Measurements from ENCODE around the gene NLGN1.

Gene NLGN1

GRCh38 chr3:174232658-174233429 lies 835.3 kb downstream of the NLGN1 start:
- H3K36me3 ChIP-seq = no peaks in the 10 kb centered on the region
- no peak for TF ChIP-seq Cebpa-rat (IDR thresholded peaks at IDR 0.05)

GRCh38 chr3:174233511-174233910 lies 836.0 kb downstream of the NLGN1 start:
- Histone ChIP-seq H4K20me1 (no peaks in the 10 kb centered on the region), H3K4me2 (no peak overlapping the region), H3K27me3 (no peaks in the 10 kb centered on the region), H3K27ac (no peak overlapping the region), H3K9ac (no peak overlapping the region), H3K9me3 (no peaks in the 10 kb centered on the region), H3K4me1 (no peaks in the 10 kb centered on the region), H3K4me3 (no peak overlapping the region), H3K36me3 (no peaks in the 10 kb centered on the region)
- no peak for TF ChIP-seq Cebpa-rat (IDR thresholded peaks at IDR 0.05)

More at GRCh38 chr3:174232658-174233429, 835.3 kb downstream of the NLGN1 start:
- Histone ChIP-seq H3K4me3 (no peak overlapping the region), H3K27ac (no peak overlapping the region), H3K9ac (no peak overlapping the region), H4K20me1 (no peaks in the 10 kb centered on the region), H3K4me1 (no peaks in the 10 kb centered on the region), H3K4me2 (no peak overlapping the region), H3K9me3 (no peaks in the 10 kb centered on the region), H3K27me3 (no peaks in the 10 kb centered on the region)

GRCh38 chr3:174242311-174243041 lies 844.9 kb downstream of the NLGN1 start:
- H3K27ac ChIP-seq = no peak overlapping the region
- H3K4me2 ChIP-seq = no peak overlapping the region
- H3K9ac ChIP-seq = no peak overlapping the region
- no peaks in the 10 kb centered on the region for H4K20me1 ChIP-seq
- no peak for TF ChIP-seq Cebpa-rat (IDR thresholded peaks at IDR 0.05)
- no peaks in the 10 kb centered on the region for H3K9me3 ChIP-seq
- no peak overlapping the region for H3K4me3 ChIP-seq
- no peaks in the 10 kb centered on the region for H3K36me3 ChIP-seq
- no peaks in the 10 kb centered on the region for H3K27me3 ChIP-seq
- H3K4me1 ChIP-seq = no peaks in the 10 kb centered on the region

- TF ChIP-seq Cebpa-rat (IDR thresholded peaks at IDR 0.05) = no peak
- Histone ChIP-seq H3K27me3 (no peaks in the 10 kb centered on the region), H3K9ac (no peak overlapping the region), H3K27ac (no peak overlapping the region), H3K36me3 (no peaks in the 10 kb centered on the region), H4K20me1 (no peaks in the 10 kb centered on the region), H3K4me1 (no peaks in the 10 kb centered on the region), H3K9me3 (no peaks in the 10 kb centered on the region), H3K4me2 (no peak overlapping the region), H3K4me3 (no peak overlapping the region)
These were observed 845.6 kb downstream of the NLGN1 start for GRCh38 chr3:174243171-174243570.

GRCh38 chr3:174247687-174248152 lies 850.2 kb downstream of the NLGN1 start:
- H3K9ac ChIP-seq = no peak overlapping the region
- H3K4me1 ChIP-seq = no peaks in the 10 kb centered on the region
- no peaks in the 10 kb centered on the region for H3K9me3 ChIP-seq
- H4K20me1 ChIP-seq = no peaks in the 10 kb centered on the region
- no peaks in the 10 kb centered on the region for H3K27me3 ChIP-seq
- H3K4me3 ChIP-seq = no peak overlapping the region
- no peak for TF ChIP-seq Cebpa-rat (IDR thresholded peaks at IDR 0.05)
- no peak overlapping the region for H3K27ac ChIP-seq
- H3K4me2 ChIP-seq = no peak overlapping the region
- H3K36me3 ChIP-seq = no peaks in the 10 kb centered on the region

- TF ChIP-seq Cebpa-rat (IDR thresholded peaks at IDR 0.05) = no peak
- H3K27me3 ChIP-seq = no peaks in the 10 kb centered on the region
- H3K4me1 ChIP-seq = no peaks in the 10 kb centered on the region
- no peaks in the 10 kb centered on the region for H4K20me1 ChIP-seq
- no peaks in the 10 kb centered on the region for H3K9me3 ChIP-seq
- no peak overlapping the region for H3K9ac ChIP-seq
- no peaks in the 10 kb centered on the region for H3K36me3 ChIP-seq
- H3K27ac ChIP-seq = no peak overlapping the region
- H3K4me3 ChIP-seq = no peak overlapping the region
- H3K4me2 ChIP-seq = no peak overlapping the region
These were observed 854.1 kb downstream of the NLGN1 start for GRCh38 chr3:174251681-174252080.

GRCh38 chr3:174253196-174253823 lies 855.8 kb downstream of the NLGN1 start:
- H3K9ac ChIP-seq = no peak overlapping the region
- no peaks in the 10 kb centered on the region for H3K36me3 ChIP-seq
- no peak overlapping the region for H3K4me2 ChIP-seq

GRCh38 chr3:174253940-174254339 lies 856.4 kb downstream of the NLGN1 start:
- H3K4me1 ChIP-seq = no peaks in the 10 kb centered on the region
- no peak overlapping the region for H3K4me3 ChIP-seq
- H3K9me3 ChIP-seq = no peaks in the 10 kb centered on the region
- H4K20me1 ChIP-seq = no peaks in the 10 kb centered on the region
- H3K27me3 ChIP-seq = no peaks in the 10 kb centered on the region
- no peak overlapping the region for H3K9ac ChIP-seq
- no peak overlapping the region for H3K27ac ChIP-seq
- H3K36me3 ChIP-seq = no peaks in the 10 kb centered on the region
- no peak for TF ChIP-seq Cebpa-rat (IDR thresholded peaks at IDR 0.05)
- H3K4me2 ChIP-seq = no peak overlapping the region

More at GRCh38 chr3:174253196-174253823, 855.8 kb downstream of the NLGN1 start:
- Histone ChIP-seq H3K4me3 (no peak overlapping the region), H4K20me1 (no peaks in the 10 kb centered on the region), H3K9me3 (no peaks in the 10 kb centered on the region), H3K27ac (no peak overlapping the region), H3K4me1 (no peaks in the 10 kb centered on the region), H3K27me3 (no peaks in the 10 kb centered on the region)
- no peak for TF ChIP-seq Cebpa-rat (IDR thresholded peaks at IDR 0.05)

GRCh38 chr3:174255454-174255853 lies 857.9 kb downstream of the NLGN1 start:
- Histone ChIP-seq H3K9ac (no peak overlapping the region), H3K4me1 (no peaks in the 10 kb centered on the region), H3K9me3 (no peaks in the 10 kb centered on the region), H3K36me3 (no peaks in the 10 kb centered on the region), H4K20me1 (no peaks in the 10 kb centered on the region), H3K4me3 (no peak overlapping the region), H3K27ac (no peak overlapping the region), H3K27me3 (no peaks in the 10 kb centered on the region), H3K4me2 (no peak overlapping the region)
- TF ChIP-seq Cebpa-rat (IDR thresholded peaks at IDR 0.05) = no peak

GRCh38 chr3:174266476-174266875 lies 868.9 kb downstream of the NLGN1 start:
- Histone ChIP-seq H3K4me2 (no peak overlapping the region), H3K4me3 (no peak overlapping the region), H3K9ac (no peak overlapping the region), H3K4me1 (no peaks in the 10 kb centered on the region), H3K36me3 (no peaks in the 10 kb centered on the region), H3K27ac (no peak overlapping the region), H3K9me3 (no peaks in the 10 kb centered on the region), H3K27me3 (no peaks in the 10 kb centered on the region), H4K20me1 (no peaks in the 10 kb centered on the region)
- no peak for TF ChIP-seq Cebpa-rat (IDR thresholded peaks at IDR 0.05)

All from BLaER1 (cell line).